ENCODE data around the gene TBC1D1. TPM values are rescaled to one million over a fixed set of nuclear protein-coding genes. Genes with fewer than 3 reads are reported as not detected.

Gene TBC1D1
- total RNA-seq, 1 experiment from 2014 or later = 42.6 TPM

DNA sequence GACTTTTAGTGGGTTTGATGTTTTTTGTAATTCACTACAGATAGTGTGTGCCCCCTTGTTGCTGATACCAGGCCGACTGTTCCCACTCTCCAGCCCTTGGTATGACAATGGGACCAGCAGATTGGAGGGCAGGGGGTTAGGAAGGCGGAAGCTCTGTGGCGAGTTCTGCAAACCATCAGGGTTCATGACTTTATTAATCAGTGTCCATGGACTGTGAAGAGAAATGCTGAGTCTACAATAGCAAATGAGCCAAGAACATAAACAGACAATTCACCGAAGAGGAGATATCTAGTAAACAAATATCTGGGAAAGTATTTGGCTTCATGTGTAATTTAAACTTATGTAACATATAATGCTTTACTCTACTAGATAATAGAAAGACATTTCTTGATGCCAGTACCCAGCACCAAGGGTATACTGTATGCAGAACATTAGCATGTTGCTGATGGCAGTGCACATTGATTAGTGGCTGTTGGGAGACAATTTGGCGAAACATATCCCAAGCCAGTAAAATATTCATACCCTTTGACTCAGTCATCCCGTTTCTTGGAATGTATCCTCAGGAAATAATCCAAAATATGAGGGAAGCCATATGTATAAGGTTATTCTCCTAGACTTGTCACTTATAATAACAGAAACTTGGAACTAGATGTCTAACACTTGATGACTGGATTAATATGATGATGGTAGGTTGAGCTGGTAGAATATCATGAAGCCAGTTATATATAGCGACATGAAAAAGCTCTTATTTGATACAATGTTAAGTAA is 238.8 kb downstream of the TBC1D1 start:
- TF ChIP-seq EZH2 (IDR thresholded peaks at IDR 0.05; ENCODE audit: borderline replicate concordance, low read depth, low read length, poor library complexity, severe bottlenecking) = no peak
- TF ChIP-seq, protein P1, sequence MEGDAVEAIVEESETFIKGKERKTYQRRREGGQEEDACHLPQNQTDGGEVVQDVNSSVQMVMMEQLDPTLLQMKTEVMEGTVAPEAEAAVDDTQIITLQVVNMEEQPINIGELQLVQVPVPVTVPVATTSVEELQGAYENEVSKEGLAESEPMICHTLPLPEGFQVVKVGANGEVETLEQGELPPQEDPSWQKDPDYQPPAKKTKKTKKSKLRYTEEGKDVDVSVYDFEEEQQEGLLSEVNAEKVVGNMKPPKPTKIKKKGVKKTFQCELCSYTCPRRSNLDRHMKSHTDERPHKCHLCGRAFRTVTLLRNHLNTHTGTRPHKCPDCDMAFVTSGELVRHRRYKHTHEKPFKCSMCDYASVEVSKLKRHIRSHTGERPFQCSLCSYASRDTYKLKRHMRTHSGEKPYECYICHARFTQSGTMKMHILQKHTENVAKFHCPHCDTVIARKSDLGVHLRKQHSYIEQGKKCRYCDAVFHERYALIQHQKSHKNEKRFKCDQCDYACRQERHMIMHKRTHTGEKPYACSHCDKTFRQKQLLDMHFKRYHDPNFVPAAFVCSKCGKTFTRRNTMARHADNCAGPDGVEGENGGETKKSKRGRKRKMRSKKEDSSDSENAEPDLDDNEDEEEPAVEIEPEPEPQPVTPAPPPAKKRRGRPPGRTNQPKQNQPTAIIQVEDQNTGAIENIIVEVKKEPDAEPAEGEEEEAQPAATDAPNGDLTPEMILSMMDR (conservative IDR thresholded peaks at IDR 0.05; ENCODE audit: low read depth, low read length) = no peak
- H3K36me3 ChIP-seq (ENCODE audit: insufficient read depth, low read length, poor library complexity, severe bottlenecking) = no peaks in the 10 kb centered on the region
- POLR2A ChIA-PET (ENCODE audit: low non-redundant PET) = no interaction called here
- no peak overlapping the region for H3K27ac ChIP-seq (ENCODE audit: low read depth, low read length, poor library complexity, severe bottlenecking)
- no peaks in the 10 kb centered on the region for H3K27me3 ChIP-seq (replicated peaks; ENCODE audit: insufficient read depth, low read depth, low read length, poor library complexity)
- H3K4me1 ChIP-seq (ENCODE audit: insufficient read depth, low read length, poor library complexity, severe bottlenecking) = no peaks in the 10 kb centered on the region
- intact Hi-C loops (cut with micrococcal nuclease; ENCODE audit: unreplicated experiment) = no loop called here
- CTCF ChIA-PET = no interaction called here
- H3K9me3 ChIP-seq (ENCODE audit: low read depth, low read length, poor library complexity, severe bottlenecking) = no peaks in the 10 kb centered on the region
- no TSS peak for BruUV-seq (replicated peaks)
- H3K4me3 ChIP-seq (ENCODE audit: low read depth, low read length, poor library complexity, severe bottlenecking) = no peak overlapping the region
- no peak for DNase-seq (ENCODE audit: low spot score)

DNA sequence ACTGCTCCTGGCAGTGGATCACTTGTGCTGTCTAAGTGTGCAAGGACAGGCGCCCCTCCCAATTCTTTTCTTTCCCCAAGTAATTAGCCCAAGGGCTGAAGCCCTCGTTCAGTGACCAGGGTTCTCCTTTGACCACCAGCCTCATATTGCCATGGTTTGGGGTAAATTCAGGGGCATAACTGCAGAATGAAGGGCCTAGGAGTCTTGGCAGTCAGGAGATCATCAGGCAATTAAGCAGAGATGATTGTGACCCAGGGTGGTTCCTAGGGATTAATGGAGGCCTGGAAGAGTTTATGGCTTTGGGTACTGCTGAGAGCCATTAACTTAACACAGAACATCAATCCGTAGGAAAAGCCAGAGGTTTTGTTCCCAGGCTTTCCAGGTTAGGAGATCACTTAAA is 240.0 kb downstream of the TBC1D1 start:
- TF ChIP-seq EZH2 (IDR thresholded peaks at IDR 0.05; ENCODE audit: borderline replicate concordance, low read depth, low read length, poor library complexity, severe bottlenecking) = no peak
- TF ChIP-seq, protein P1 (conservative IDR thresholded peaks at IDR 0.05; ENCODE audit: low read depth, low read length) = no peak
- no peaks in the 10 kb centered on the region for H3K4me1 ChIP-seq (ENCODE audit: insufficient read depth, low read length, poor library complexity, severe bottlenecking)
- no peaks in the 10 kb centered on the region for H3K27me3 ChIP-seq (replicated peaks; ENCODE audit: insufficient read depth, low read depth, low read length, poor library complexity)
- ChIA-PET POLR2A (ENCODE audit: low non-redundant PET) (no interaction called here), CTCF (no interaction called here)
- H3K4me3 ChIP-seq (ENCODE audit: low read depth, low read length, poor library complexity, severe bottlenecking) = no peak overlapping the region
- no peaks in the 10 kb centered on the region for H3K9me3 ChIP-seq (ENCODE audit: low read depth, low read length, poor library complexity, severe bottlenecking)
- intact Hi-C loops (cut with micrococcal nuclease; ENCODE audit: unreplicated experiment) = no loop called here
- no peak overlapping the region for H3K27ac ChIP-seq (ENCODE audit: low read depth, low read length, poor library complexity, severe bottlenecking)
- BruUV-seq (replicated peaks) = no TSS peak
- no peaks in the 10 kb centered on the region for H3K36me3 ChIP-seq (ENCODE audit: insufficient read depth, low read length, poor library complexity, severe bottlenecking)
- no peak for DNase-seq (ENCODE audit: low spot score)

DNA sequence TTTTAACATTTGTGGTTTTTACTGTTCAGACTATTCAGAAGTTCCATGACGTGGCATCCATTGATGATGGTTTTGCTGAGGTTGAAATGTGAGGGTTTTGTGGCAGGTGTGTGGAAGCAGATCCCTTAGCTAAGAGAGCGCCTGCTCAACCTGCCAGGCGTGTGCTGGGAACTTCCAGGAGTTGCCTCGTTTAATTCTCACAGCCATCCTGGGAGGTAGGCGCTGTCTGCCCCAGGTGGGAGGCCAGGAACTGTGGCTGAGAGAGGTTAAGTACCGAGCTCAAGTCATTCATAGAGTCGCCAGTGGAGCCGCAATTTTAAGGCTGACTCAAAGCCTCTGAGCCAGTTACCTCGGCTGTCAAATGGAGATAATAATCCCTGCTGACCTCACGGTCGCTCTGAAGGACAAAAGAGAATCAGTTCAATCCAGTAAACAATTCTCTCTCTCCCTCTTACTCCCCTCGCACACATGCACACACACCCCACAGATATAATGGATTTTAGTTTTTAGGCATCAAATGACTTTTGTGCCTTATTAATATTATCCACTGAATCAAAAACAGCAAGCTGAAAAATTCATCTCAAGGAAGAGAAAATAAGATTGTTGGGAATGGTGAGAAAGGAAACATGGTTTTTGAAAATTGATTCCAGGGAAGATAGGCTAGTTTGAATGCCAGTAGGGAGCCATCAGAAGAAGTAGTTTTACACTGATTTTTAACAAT is 240.6 kb downstream of the TBC1D1 start:
- CTCF ChIA-PET = no interaction called here
- intact Hi-C loops (cut with micrococcal nuclease; ENCODE audit: unreplicated experiment) = no loop called here
- no peak for DNase-seq (ENCODE audit: low spot score)

More for the DNA sequence above, 240.6 kb downstream of the TBC1D1 start:
- H3K4me3 ChIP-seq (ENCODE audit: low read depth, low read length, poor library complexity, severe bottlenecking) = no peak overlapping the region
- no peaks in the 10 kb centered on the region for H3K36me3 ChIP-seq (ENCODE audit: insufficient read depth, low read length, poor library complexity, severe bottlenecking)
- no peaks in the 10 kb centered on the region for H3K9me3 ChIP-seq (ENCODE audit: low read depth, low read length, poor library complexity, severe bottlenecking)
- TF ChIP-seq, protein P1 (conservative IDR thresholded peaks at IDR 0.05; ENCODE audit: low read depth, low read length) = no peak
- TF ChIP-seq EZH2 (IDR thresholded peaks at IDR 0.05; ENCODE audit: borderline replicate concordance, low read depth, low read length, poor library complexity, severe bottlenecking) = no peak
- H3K4me1 ChIP-seq (ENCODE audit: insufficient read depth, low read length, poor library complexity, severe bottlenecking) = no peaks in the 10 kb centered on the region
- POLR2A ChIA-PET (ENCODE audit: low non-redundant PET) = no interaction called here
- H3K27ac ChIP-seq (ENCODE audit: low read depth, low read length, poor library complexity, severe bottlenecking) = no peak overlapping the region
- no peaks in the 10 kb centered on the region for H3K27me3 ChIP-seq (replicated peaks; ENCODE audit: insufficient read depth, low read depth, low read length, poor library complexity)
- no TSS peak for BruUV-seq (replicated peaks)
